A172 (cell line): ENCODE data around the gene NAV3. TPM values are rescaled to one million over a fixed set of nuclear protein-coding genes. Genes with fewer than 3 reads are reported as not detected.

ENCODE experiments used
- DNase-seq: peaks from one replicate; pipeline ENCODE4 v3.0.0-alpha.2; 2015; ENCODE audit warnings: low spot score
- total RNA-seq: library from RNA; depleted of rRNA; stranded (reverse); fragments of >200 nt; shearing (Covaris generic); gene quantifications from 2 replicates; pipeline ENCODE4 v1.2.3, GENCODE V29; 2014

The NAV3 gene
- total RNA-seq, 1 experiment from 2014 or later = 52.0 TPM

- no peak for DNase-seq
These were observed 162.1 kb downstream of the NAV3 start for GRCh38 chr12:77992760-77993159.

- no peak for DNase-seq
These were observed 163.0 kb downstream of the NAV3 start for GRCh38 chr12:77993658-77994057.

GRCh38 chr12:77995436-77996167 is 164.9 kb downstream of the NAV3 start:
- peak; percentile 81 for DNase-seq

GRCh38 chr12:77996670-77997069 is 166.0 kb downstream of the NAV3 start:
- DNase-seq = no peak

DNA sequence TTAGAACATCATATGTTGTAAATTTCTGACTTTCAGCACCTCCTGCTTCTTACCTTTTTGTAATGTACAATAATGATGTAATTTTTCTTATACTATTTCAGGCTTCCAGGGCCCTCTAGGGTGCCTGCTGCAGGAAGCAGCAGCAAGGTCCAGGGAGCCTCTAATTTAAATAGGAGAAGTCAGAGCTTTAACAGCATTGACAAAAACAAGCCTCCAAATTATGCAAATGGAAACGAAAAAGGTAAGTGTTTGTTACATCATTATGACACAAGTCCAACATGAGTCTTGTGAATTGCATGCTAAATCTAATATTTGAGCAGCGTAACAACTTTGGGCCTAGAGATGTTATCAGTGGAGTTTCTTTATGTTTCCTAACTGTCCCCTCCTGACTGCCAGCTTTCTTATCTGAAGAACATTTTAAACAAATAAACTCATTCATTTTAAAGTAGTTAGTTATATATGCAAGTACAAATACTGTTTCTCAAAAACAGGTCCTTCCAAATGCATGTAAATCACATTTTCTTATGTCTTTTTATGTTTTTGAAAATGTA is 167.6 kb downstream of the NAV3 start:
- no peak for DNase-seq

DNA sequence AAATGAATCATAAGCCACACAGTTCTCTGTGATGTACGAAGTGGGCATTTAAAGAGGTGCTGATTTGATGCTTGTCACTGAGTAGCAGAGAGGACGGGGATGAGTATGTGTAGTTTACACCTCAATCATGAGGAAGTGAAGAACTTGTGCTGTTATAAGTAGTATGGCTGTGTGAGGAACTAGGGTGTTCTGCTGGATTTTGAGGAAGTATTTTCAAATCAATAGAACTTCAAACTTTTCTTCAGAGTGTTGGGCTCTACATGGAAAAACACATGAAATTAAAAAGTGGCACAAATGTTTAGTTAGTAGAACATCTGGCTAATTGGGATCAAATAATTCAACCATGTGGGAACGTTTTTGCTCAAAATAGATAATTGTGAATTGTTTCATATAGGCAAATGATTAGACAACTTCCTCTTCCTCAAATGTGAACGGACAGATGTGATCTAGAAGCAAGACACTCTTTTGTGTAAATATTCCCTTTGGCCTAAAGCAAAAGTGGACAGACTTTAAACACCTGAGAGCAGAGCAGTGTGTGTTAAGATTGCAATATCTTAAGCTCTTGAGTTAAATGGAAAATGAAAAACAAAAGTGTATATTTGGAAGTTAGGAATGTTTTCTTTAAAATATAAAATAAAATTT is 168.5 kb downstream of the NAV3 start:
- DNase-seq = no peak

- DNase-seq = no peak
These were observed 172.2 kb downstream of the NAV3 start for GRCh38 chr12:78002878-78003277.

GRCh38 chr12:78004249-78005093 is 173.8 kb downstream of the NAV3 start:
- no peak for DNase-seq

- no peak for DNase-seq
These were observed 174.4 kb downstream of the NAV3 start for GRCh38 chr12:78005094-78005492.

GRCh38 chr12:78007173-78007572 is 176.5 kb downstream of the NAV3 start:
- no peak for DNase-seq

GRCh38 chr12:78009031-78009430 is 178.3 kb downstream of the NAV3 start:
- DNase-seq = no peak

DNA sequence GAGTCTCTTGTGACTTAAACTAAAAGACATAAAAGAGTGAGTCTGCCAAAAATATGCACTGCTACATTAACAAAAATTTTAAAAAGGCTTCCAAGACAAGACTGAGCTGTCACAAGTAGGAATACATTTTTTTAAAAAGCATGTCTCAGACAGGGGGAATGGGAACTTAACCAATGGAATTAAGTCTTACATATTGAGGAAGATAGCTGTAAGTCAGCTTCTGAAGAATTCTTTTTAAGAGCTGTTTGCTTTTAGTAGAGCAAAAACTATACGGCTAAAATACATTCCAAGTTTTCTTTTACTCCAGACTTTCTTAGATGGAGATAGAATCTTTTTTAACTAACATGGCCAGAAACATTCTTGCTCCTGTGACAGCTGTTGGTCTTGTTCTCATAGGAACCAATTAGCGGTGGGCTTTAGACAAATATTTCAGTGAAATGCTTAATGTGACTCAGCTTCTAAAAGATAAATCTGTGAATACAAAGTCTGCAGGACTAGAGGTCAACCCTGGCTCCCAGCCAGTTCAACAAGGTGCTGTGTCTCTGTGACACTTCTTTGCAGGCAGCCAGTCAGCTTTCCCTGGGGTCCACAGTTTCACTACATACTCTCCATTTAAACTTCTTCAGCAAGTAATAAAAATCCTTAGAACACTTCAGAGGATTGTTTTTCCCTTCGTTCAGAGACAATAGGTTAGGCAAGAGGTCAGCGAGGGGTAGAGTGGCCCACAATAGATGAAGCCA is 187.6 kb downstream of the NAV3 start:
- no peak for DNase-seq

DNA sequence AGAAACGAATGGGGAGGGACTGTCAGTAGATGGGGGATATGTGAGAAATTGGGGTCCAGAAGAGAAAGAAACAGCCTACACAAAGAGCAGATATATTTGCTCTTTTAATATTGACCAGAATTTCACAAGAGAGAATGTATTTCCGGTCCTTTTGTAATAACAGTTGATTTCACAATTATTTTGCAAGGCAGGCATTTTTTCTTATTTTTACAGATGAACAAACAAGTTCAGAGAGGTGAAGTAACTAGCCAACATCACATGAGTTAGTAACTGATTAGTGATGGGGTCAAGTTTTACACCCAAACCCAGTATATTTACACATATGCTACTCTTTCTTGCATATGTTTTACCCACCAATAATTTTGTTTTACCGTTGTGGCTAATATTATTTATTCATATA is 188.2 kb downstream of the NAV3 start:
- no peak for DNase-seq

GRCh38 chr12:78028426-78028825 is 197.7 kb downstream of the NAV3 start:
- no peak for DNase-seq

DNA sequence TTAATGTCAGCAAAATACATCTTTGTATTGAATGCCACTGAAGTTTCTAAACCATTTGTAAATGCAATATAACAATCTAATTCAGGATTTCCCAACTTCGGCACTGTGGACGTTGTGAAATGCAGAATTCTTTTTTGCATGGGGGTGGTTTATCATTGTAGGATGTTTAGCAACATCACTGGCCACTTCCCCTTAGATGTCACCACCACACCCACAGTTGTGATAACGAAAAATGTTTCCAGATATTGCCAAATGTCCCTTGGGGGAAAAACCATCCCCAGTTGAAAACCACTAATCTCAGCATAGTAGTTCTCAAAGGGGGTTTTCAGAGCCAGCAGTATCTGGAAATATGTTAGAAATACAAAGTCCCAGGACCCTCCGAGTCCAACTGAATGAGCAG is 203.3 kb downstream of the NAV3 start:
- no peak for DNase-seq

GRCh38 chr12:78035901-78036606 is 205.4 kb downstream of the NAV3 start:
- no peak for DNase-seq

- DNase-seq = no peak
These were observed 206.2 kb downstream of the NAV3 start for GRCh38 chr12:78036874-78037273.

GRCh38 chr12:78037707-78038106 is 207.0 kb downstream of the NAV3 start:
- no peak for DNase-seq

- DNase-seq = no peak
These were observed 207.8 kb downstream of the NAV3 start for GRCh38 chr12:78038541-78038940.

GRCh38 chr12:78038986-78039385 is 208.3 kb downstream of the NAV3 start:
- no peak for DNase-seq

DNA sequence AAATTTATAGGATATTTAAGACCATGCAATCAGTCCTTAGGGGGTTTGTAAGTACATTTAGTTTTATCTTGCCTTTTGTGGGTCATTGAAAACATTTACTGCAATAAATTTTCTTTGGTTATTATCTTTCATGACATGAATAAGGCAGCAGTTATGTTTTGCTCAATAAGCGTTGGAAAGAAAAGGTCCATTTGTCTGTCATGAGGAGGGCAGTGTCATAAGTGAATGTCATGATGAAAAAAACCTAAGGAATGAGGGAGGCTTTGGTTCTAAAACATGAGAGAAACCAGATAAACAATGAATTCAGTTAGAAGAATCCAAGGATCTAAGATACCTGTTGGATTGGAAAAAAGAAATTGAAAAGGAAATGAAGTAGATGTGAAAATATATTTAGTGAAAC is 209.4 kb downstream of the NAV3 start:
- DNase-seq = no peak
